Epithelial cell of proximal tubule (primary cell): ENCODE data around the gene DKK3. TPM values are rescaled to one million over a fixed set of nuclear protein-coding genes. Genes with fewer than 3 reads are reported as not detected.

Experiments
- DNase-seq: peaks from one replicate; pipeline ENCODE4 v3.0.0-alpha.2; 2011; ENCODE audit warnings: low read depth
- H3K4me3 ChIP-seq: 2 replicates; pipeline ENCODE4 v1.5.1; 2011; ENCODE audit warnings: low read depth, mild to moderate bottlenecking, low read length
- CTCF ChIP-seq: conservative IDR thresholded peaks from 2 replicates; pipeline ENCODE4 v1.5.1; 2012; ENCODE audit warnings: low read depth, mild to moderate bottlenecking, low read length
- total RNA-seq: library from RNA; depleted of rRNA; stranded (reverse); fragments of >200 nt; gene quantifications from 2 replicates; pipeline ENCODE4 v1.2.3, GENCODE V29; 2015

The DKK3 gene
- total RNA-seq, 1 donor from 2014 or later: 133 TPM

GRCh38 chr11:11985954-11986949 is 22.2 kb downstream of the DKK3 start:
- DNase-seq: no peak
- TF ChIP-seq CTCF: no peak
- no peak overlapping the region for H3K4me3 ChIP-seq

GRCh38 chr11:11985016-11985715 is 23.3 kb downstream of the DKK3 start:
- no peak for TF ChIP-seq CTCF
- no peak overlapping the region for H3K4me3 ChIP-seq
- DNase-seq: no peak

- TF ChIP-seq CTCF: no peak
- DNase-seq: no peak
- H3K4me3 ChIP-seq: no peak overlapping the region
These were observed 23.9 kb downstream of the DKK3 start for GRCh38 chr11:11984563-11984962.

- no peak for TF ChIP-seq CTCF
- no peak overlapping the region for H3K4me3 ChIP-seq
- no peak for DNase-seq
These were observed 25.0 kb downstream of the DKK3 start for GRCh38 chr11:11983427-11983826.

- DNase-seq: no peak
- no peak overlapping the region for H3K4me3 ChIP-seq
- TF ChIP-seq CTCF: no peak
These were observed 25.5 kb downstream of the DKK3 start for GRCh38 chr11:11982975-11983374.

GRCh38 chr11:11982461-11982860 is 26.0 kb downstream of the DKK3 start:
- TF ChIP-seq CTCF: no peak
- no peak for DNase-seq

More at GRCh38 chr11:11982461-11982860, 26.0 kb downstream of the DKK3 start:
- H3K4me3 ChIP-seq: no peak overlapping the region
